IMR-90 (cell line): ENCODE measurements around the gene RB1. TPM values are rescaled to one million over a fixed set of nuclear protein-coding genes. Genes with fewer than 3 reads are reported as not detected.
A peak's percentile ranks its signal among the peaks of the same experiment; 100 is the strongest.

ENCODE experiments used
- ATAC-seq: fragments of 200-7000 bp; cut with Tn5 transposase; 2 replicates; pipeline ENCODE4 v1.9.1; 2020; ENCODE audit warnings: low read depth, mild to moderate bottlenecking, moderate library complexity
- BruUV-seq: library from RNA; stranded (reverse); fragments of 400-500 nt; replicated peaks from 2 replicates; lab custom pipeline; 2021; lab: Mats Ljungman, UMichigan
- CTCF ChIA-PET: fragments of 300-600 bp; formaldehyde crosslinking; extraction: SDS; loops from one replicate; lab custom pipeline; 2021; ENCODE audit warnings: antibody characterized with exemption; lab: Yijun Ruan, JAX
- POLR2A ChIA-PET: fragments of 300-600 bp; sonication (Branson Sonifier 250); formaldehyde crosslinking; loops from one replicate; lab custom pipeline; 2022; ENCODE audit warnings: antibody characterized with exemption; ENCODE audit not compliant: unreplicated experiment; lab: Charles Lee
- DNase-seq: peaks from one replicate; pipeline ENCODE4 v3.0.0; 2013
- H2AFZ ChIP-seq: replicated peaks from 2 replicates; pipeline ENCODE3; 2013; ENCODE audit warnings: low read length, mild to moderate bottlenecking; ENCODE audit not compliant: poor library complexity
- H2AK5ac ChIP-seq: 2 replicates; pipeline ENCODE4 v1.6.1; 2013; ENCODE audit warnings: low read depth, low read length, inconsistent platforms
- H2AK9ac ChIP-seq: replicated peaks from 2 replicates; pipeline ENCODE3; 2013; ENCODE audit warnings: mild to moderate bottlenecking, low read depth, low read length, moderate library complexity; ENCODE audit not compliant: poor library complexity
- H2BK120ac ChIP-seq: 2 replicates; pipeline ENCODE4 v1.6.1; 2013; ENCODE audit warnings: low read depth, low read length, inconsistent platforms
- H2BK15ac ChIP-seq: 3 replicates; pipeline ENCODE4 v1.6.1; 2013; ENCODE audit warnings: low read depth, low read length, inconsistent platforms
- H2BK20ac ChIP-seq: 2 replicates; pipeline ENCODE4 v1.6.1; 2013; ENCODE audit warnings: low read depth, mild to moderate bottlenecking, inconsistent platforms, low read length, moderate library complexity
- H2BK5ac ChIP-seq: 2 replicates; pipeline ENCODE4 v1.6.1; 2013; ENCODE audit warnings: mild to moderate bottlenecking, low read depth, low read length, inconsistent platforms; ENCODE audit not compliant: poor library complexity, severe bottlenecking
- H3K14ac ChIP-seq: replicated peaks from 2 replicates; pipeline ENCODE4 v1.6.1; 2013; ENCODE audit warnings: low read depth, low read length, inconsistent platforms
- H3K18ac ChIP-seq: 2 replicates; pipeline ENCODE4 v1.6.1; 2013; ENCODE audit warnings: low read depth, low read length, control low read depth
- H3K23ac ChIP-seq: 2 replicates; pipeline ENCODE4 v1.6.1; 2013; ENCODE audit warnings: low read depth, low read length, inconsistent platforms
- H3K27ac ChIP-seq: 2 replicates; pipeline ENCODE4 v1.5.1; 2013; ENCODE audit warnings: mild to moderate bottlenecking, control low read depth, low read length; ENCODE audit not compliant: insufficient read depth
- H3K27me3 ChIP-seq: 2 replicates; pipeline ENCODE4 v1.6.1; 2013; ENCODE audit warnings: low read length; ENCODE audit not compliant: control insufficient read depth, insufficient read depth
- H3K36me3 ChIP-seq: 2 replicates; pipeline ENCODE4 v1.6.1; 2013; ENCODE audit warnings: low read length, mixed read lengths; ENCODE audit not compliant: control insufficient read depth, insufficient read depth
- H3K4ac ChIP-seq: 2 replicates; pipeline ENCODE4 v1.6.1; 2013; ENCODE audit warnings: low read depth, low read length, inconsistent platforms
- H3K4me1 ChIP-seq: 2 replicates; pipeline ENCODE4 v1.6.1; 2013; ENCODE audit warnings: low read length, mixed read lengths; ENCODE audit not compliant: control insufficient read depth, insufficient read depth
- H3K4me2 ChIP-seq: 2 replicates; pipeline ENCODE4 v1.6.1; 2013; ENCODE audit warnings: low read depth, mild to moderate bottlenecking, control low read depth, low read length, moderate library complexity
- H3K4me3 ChIP-seq: 2 replicates; pipeline ENCODE4 v1.5.1; 2013; ENCODE audit warnings: low read depth, mild to moderate bottlenecking, control low read depth, low read length, moderate library complexity; ENCODE audit not compliant: insufficient read depth
- H3K56ac ChIP-seq: 2 replicates; pipeline ENCODE4 v1.6.1; 2013; ENCODE audit warnings: low read length, inconsistent platforms; ENCODE audit not compliant: insufficient read depth; ENCODE audit errors: extremely low read depth
- H3K79me1 ChIP-seq, 2 experiments: 2 replicates each; pipeline ENCODE4 v1.6.1; 2013; ENCODE audit warnings: low read length in 2 of 2, inconsistent platforms in 1 of 2, low read depth in 1 of 2
- H3K9ac ChIP-seq: 2 replicates; pipeline ENCODE4 v1.6.1; 2013; ENCODE audit warnings: low read depth, low read length, control low read depth
- H3K9me1 ChIP-seq: 2 replicates; pipeline ENCODE4 v1.6.1; 2013; ENCODE audit warnings: low read length, inconsistent platforms; ENCODE audit not compliant: insufficient read depth
- H3K9me3 ChIP-seq: 2 replicates; pipeline ENCODE4 v1.6.1; 2013; ENCODE audit warnings: low read length; ENCODE audit not compliant: control insufficient read depth, insufficient read depth
- H4K20me1 ChIP-seq: 2 replicates; pipeline ENCODE4 v1.6.1; 2013; ENCODE audit warnings: low read length, inconsistent platforms; ENCODE audit not compliant: insufficient read depth
- H4K5ac ChIP-seq: 2 replicates; pipeline ENCODE4 v1.6.1; 2013; ENCODE audit warnings: mild to moderate bottlenecking, low read depth, low read length, control low read depth
- H4K8ac ChIP-seq, 2 experiments: 2 replicates each; pipeline ENCODE4 v1.6.1; 2013; ENCODE audit warnings: low read depth in 2 of 2, low read length in 2 of 2, control low read depth in 1 of 2, inconsistent platforms in 1 of 2
- H4K91ac ChIP-seq: 2 replicates; pipeline ENCODE4 v1.6.1; 2013; ENCODE audit warnings: low read depth, low read length, inconsistent platforms; ENCODE audit not compliant: insufficient read depth
- CHD1 ChIP-seq: IDR thresholded peaks from 2 replicates; pipeline ENCODE4 v1.6.1; 2012; ENCODE audit warnings: low read depth, low read length, improper control_type of control experiment
- CTCF ChIP-seq: conservative IDR thresholded peaks from 2 replicates; pipeline ENCODE4 v1.5.1; 2012; ENCODE audit warnings: mild to moderate bottlenecking, low read depth, low read length, improper control_type of control experiment
- FOS ChIP-seq: fragments of 150-350 bp; IDR thresholded peaks from 2 replicates; pipeline ENCODE4 v1.6.1; 2016; ENCODE audit warnings: low read depth, low read length
- MAZ ChIP-seq: IDR thresholded peaks from 2 replicates; pipeline ENCODE4 v1.6.1; 2012; ENCODE audit warnings: low read depth, mild to moderate bottlenecking, low read length, improper control_type of control experiment, moderate library complexity, borderline replicate concordance
- NFE2L2 ChIP-seq: fragments of 150-350 bp; IDR thresholded peaks from 2 replicates; pipeline ENCODE4 v1.6.1; 2016; ENCODE audit warnings: low read depth, mild to moderate bottlenecking, low read length
- USF2 ChIP-seq: fragments of 150-350 bp; IDR thresholded peaks from 2 replicates; pipeline ENCODE4 v1.6.1; 2017; ENCODE audit warnings: mild to moderate bottlenecking, antibody characterized with exemption, low read length, low read depth
- WGBS, 2 experiments: methylation state at CpG; one replicate each; pipeline versions ENCODE4 v1.1.5 to v1.1.7; 2013; ENCODE audit warnings: missing lambda C conversion rate in 2 of 2; ENCODE audit not compliant: insufficient read length in 1 of 2; ENCODE audit errors: extremely low coverage in 2 of 2; 5-methylcytosine and 5-hydroxymethylcytosine counted together
- dilution Hi-C: fragments of 300-500 bp; cut with HindIII; formaldehyde crosslinking; loops from one replicate; pipeline ENCODE4 v1.14.3; 2018; ENCODE audit warnings: low sequenced_read_pairs; ENCODE audit not compliant: unreplicated experiment
- in situ Hi-C: fragments of 300-500 bp; cut with MboI; formaldehyde crosslinking; loops from 3 replicates; pipeline ENCODE4 v1.14.3; 2019; ENCODE audit warnings: low sequenced_read_pairs, inconsistent platforms, mixed read lengths
- intact Hi-C: fragments of 100-400 bp; cut with micrococcal nuclease; formaldehyde crosslinking; loops from 2 replicates; pipeline ENCODE4 v1.10.0; 2022
- polyA plus RNA-seq, 3 experiments: library from polyadenylated mRNA; depleted of rRNA; stranded (reverse); fragments of >200 nt; gene quantifications; 2 replicates each; pipeline ENCODE4 v1.2.3, GENCODE V29; 2012; ENCODE audit warnings: low replicate concordance in 1 of 3
- total RNA-seq: library from RNA; depleted of rRNA; stranded (reverse); fragments of >200 nt; gene quantifications from 2 replicates; pipeline ENCODE4 v1.2.3, GENCODE V29; 2012

RB1 gene
- total and polyA plus RNA-seq, 2 of the 4 experiments (the other 2 are of a cell fraction), result 11.4 to 15.4 TPM

DNA sequence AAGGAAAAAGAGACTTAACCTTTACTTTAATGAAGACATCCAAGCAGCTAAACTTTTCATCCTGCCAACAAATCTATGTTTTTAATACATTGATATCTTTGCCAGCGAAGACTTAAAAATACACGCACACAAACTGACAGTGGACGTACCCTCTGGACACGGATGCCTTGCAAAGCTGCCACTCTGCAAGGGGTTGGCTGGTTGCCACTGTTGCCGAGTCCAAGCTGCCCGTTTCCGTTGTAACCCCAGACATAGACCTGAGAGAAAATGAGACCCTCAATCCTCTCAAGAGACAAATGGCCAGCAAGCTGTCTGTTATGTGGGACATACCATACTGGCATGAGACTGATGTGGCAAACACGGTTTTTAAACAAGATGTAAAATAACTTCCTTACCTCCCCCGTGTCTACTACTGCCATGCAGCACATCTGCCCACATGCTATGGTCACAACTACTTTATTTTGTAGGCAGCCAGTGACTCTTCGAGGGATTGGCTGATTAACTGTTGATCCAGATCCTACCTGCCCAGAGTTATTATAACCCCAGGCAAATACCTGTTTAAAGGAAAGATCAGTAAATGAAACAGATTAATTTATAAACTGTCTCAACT is 208.2 kb downstream of the RB1 start:
- no peak overlapping the region for H3K56ac ChIP-seq
- POLR2A ChIA-PET, result no interaction called here

More for the DNA sequence above, 208.2 kb downstream of the RB1 start:
- 100% methylated on average over 3 of the region's 10 CpGs; no CpG with 5 or more reads in 1 of the 2 experiments for WGBS, 2 experiments
- H2AK5ac ChIP-seq, result no peak overlapping the region
- H3K27ac ChIP-seq, result no peak overlapping the region
- H3K18ac ChIP-seq, result no peak overlapping the region
- intact Hi-C loops, result no loop called here
- H2BK20ac ChIP-seq, result no peak overlapping the region
- H2AK9ac ChIP-seq, result no peak overlapping the region
- H2AFZ ChIP-seq, result peak overlapping the region; percentile 19
- in situ Hi-C loops, result no loop called here
- DNase-seq, result no peak
- H3K4me3 ChIP-seq, result no peak overlapping the region
- CTCF ChIA-PET, result interaction anchor here (1.6 kb wide), 1 partner anchor 10 kb away, joined by 3 read pairs; no protein-coding TSS in a partner anchor
- H3K9me3 ChIP-seq, result no peaks in the 10 kb centered on the region
- no peak overlapping the region for H3K14ac ChIP-seq
- dilution Hi-C loops, result no loop called here
- TF ChIP-seq USF2 (no peak), NFE2L2 (no peak), FOS (no peak), CHD1 (no peak), CTCF (no peak), MAZ (no peak)
- no peak for ATAC-seq
- H3K27me3 ChIP-seq, result no peaks in the 10 kb centered on the region
- H2BK5ac ChIP-seq, result no peak overlapping the region
- H3K4ac ChIP-seq, result no peak overlapping the region
- H2BK15ac ChIP-seq, result no peak overlapping the region
- H3K36me3 ChIP-seq, result no peaks in the 10 kb centered on the region
- H3K79me1 ChIP-seq, result no peaks in the 10 kb centered on the region
- no peak overlapping the region for H2BK120ac ChIP-seq
- H3K23ac ChIP-seq, result no peak overlapping the region
- no peak overlapping the region for H3K9ac ChIP-seq
- H3K4me2 ChIP-seq, result no peak overlapping the region
- no peak overlapping the region for H4K8ac ChIP-seq
- no peaks in the 10 kb centered on the region for H3K4me1 ChIP-seq
- no TSS peak for BruUV-seq
- no peak overlapping the region for H4K5ac ChIP-seq
- H3K9me1 ChIP-seq, result peaks cover 3% of the 10 kb centered on the region; the same call in 1 of the 2 replicates
- H4K91ac ChIP-seq, result no peak overlapping the region
- H4K20me1 ChIP-seq, result no peaks in the 10 kb centered on the region
